ENCODE results near the gene FAIM.
"Not testable (repeated sequence)": the region's sequence is repeated elsewhere in the genome, so short reads cannot be mapped to it uniquely, and the experiment has no call there.

FAIM gene

DNA sequence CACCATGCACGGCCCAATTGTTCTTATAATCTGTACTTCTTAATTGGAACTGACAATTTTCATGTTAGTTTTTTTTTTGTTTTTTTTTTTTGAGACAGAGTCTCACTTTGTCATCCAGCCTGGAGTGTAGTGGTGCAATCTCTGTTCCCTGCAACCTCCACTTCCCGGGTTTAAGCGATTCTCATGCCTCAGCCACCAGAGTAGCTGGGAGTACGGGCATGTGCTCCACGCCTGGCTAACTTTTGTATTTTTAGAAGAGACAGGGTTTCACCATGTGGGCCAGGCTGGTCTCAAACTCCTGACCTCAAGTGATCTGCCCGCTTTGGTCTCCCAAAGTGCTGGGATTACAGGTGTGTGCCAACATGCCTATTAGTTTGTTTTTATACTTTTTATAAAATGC lies 72.4 kb downstream of the FAIM start:
- not testable (repeated sequence) for DNase-seq (ENCODE audit: low read depth in 2 of 2)

DNA sequence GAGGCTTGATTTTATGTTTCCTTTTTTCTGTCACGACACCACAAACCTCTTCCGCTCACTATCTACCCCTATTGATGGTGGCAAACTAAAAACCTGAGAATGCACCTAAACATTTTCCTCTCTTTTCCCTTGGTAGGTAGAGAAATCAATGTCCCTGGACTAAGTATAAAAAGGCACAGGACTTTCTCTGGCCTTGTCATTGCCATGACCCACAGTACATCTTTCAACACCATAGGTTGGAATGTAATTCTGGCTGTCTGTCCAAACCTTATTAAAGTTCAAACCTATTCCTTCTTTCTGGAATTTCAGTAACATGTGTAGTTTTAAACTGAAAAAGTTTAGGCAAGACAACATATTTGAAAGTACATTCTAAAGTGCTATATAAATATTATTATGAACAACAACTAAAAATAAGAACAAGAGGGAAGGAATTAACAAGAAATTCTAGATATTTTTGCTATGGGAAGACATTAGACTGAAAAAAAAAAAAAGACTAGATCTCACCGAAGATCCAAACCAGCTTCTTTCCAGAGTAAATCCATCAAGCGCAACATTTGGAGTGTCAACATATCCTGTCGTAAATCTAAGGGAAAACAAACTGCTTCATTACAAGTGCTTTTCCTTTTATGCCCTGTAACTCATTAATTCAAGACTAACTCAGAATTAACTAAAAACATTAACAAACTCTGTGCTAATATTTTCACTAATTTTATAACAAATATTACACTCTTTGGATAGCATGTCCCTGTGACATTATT lies 73.1 kb downstream of the FAIM start:
- no peak for DNase-seq (ENCODE audit: low read depth in 2 of 2)

DNA sequence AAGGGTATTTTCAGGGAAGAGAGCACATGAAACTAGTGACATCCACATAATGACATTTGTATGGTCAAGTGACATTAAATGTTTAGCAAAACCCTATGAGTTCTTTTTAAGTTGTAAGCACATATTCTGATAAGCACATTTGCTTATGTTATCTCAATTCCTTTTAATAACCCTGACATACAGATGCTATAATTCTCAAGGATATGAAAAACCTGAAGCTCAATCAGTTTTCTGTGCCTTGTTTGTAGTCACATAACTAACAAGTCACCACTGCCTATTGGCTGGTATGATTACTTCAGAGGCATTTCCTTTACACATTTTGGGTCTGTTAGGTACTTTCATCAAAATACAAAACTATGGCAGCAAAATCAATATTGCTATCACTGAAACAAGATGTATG lies 74.1 kb downstream of the FAIM start:
- DNase-seq (ENCODE audit: low read depth in 2 of 2) = no peak

Data from stimulated activated CD4-positive, alpha-beta T cell treated with anti-CD3 and anti-CD28 coated beads, Interleukin-1b, Interleukin-23, amount 100 ng/mL, for 1 hour (primary cell).